SK-N-MC (cell line): Measurements from ENCODE around the gene TTC9C.

ENCODE experiments used
- DNase-seq: peaks from one replicate; pipeline ENCODE4 v3.0.0-alpha.2; 2011; ENCODE audit warnings: low read depth, low spot score
- H3K27ac ChIP-seq: fragments of 200-600 bp; sonication (generic); 2 replicates; pipeline ENCODE4 v1.5.1; 2016; ENCODE audit warnings: mixed run types
- H3K36me3 ChIP-seq: fragments of 200-600 bp; sonication (generic); 2 replicates; pipeline ENCODE4 v1.6.1; 2017; ENCODE audit warnings: antibody characterized with exemption, low read length, mixed read lengths; ENCODE audit not compliant: insufficient read depth
- H3K4me3 ChIP-seq: fragments of 200-600 bp; sonication (generic); 2 replicates; pipeline ENCODE4 v1.5.1; 2016
- H3K9ac ChIP-seq: fragments of 200-600 bp; sonication (generic); 2 replicates; pipeline ENCODE4 v1.8.0; 2017; ENCODE audit warnings: mixed run types, mixed read lengths; ENCODE audit not compliant: insufficient read length
- H3K9me3 ChIP-seq: fragments of 200-600 bp; sonication (generic); 2 replicates; pipeline ENCODE4 v1.6.1; 2017; ENCODE audit warnings: low read depth, mild to moderate bottlenecking, antibody characterized with exemption, low read length, moderate library complexity, mixed read lengths
- EZH2 ChIP-seq: fragments of 200-600 bp; sonication (generic); IDR thresholded peaks from one replicate; pipeline ENCODE4 v1.6.1; 2017; ENCODE audit warnings: antibody characterized with exemption
- FOXP2 ChIP-seq: optimal IDR thresholded peaks from 2 replicates; pipeline ENCODE3; 2011; ENCODE audit warnings: mild to moderate bottlenecking, moderate library complexity; ENCODE audit not compliant: insufficient read depth; ENCODE audit errors: extremely low read length, control extremely low read depth
- POLR2AphosphoS5 ChIP-seq: IDR thresholded peaks from 2 replicates; pipeline ENCODE4 v1.6.1; 2012; ENCODE audit warnings: mild to moderate bottlenecking, low read depth, low read length, borderline replicate concordance

TTC9C gene, protein sequence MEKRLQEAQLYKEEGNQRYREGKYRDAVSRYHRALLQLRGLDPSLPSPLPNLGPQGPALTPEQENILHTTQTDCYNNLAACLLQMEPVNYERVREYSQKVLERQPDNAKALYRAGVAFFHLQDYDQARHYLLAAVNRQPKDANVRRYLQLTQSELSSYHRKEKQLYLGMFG

GRCh38 chr11:62728171-62728988, at the start of gene TTC9C:
Gene TTC9C (plus strand): TSS chr11:62728486. CDS start chr11:62728849, 363 bp downstream.
- H3K27ac ChIP-seq, result peak within 1 kb of the TSS; percentile 100
- peaks cover 34% of the 10 kb centered on the region for H3K36me3 ChIP-seq
- peak within 1 kb of the TSS; percentile 97 for H3K9ac ChIP-seq
- H3K9me3 ChIP-seq, result no peaks in the 10 kb centered on the region
- peak; percentile 78 for DNase-seq
- TF ChIP-seq FOXP2 (no peak), POLR2AphosphoS5 (peak; percentile 90)
- peak within 1 kb of the TSS; percentile 98 for H3K4me3 ChIP-seq

GRCh38 chr11:62678770-62679696, 49.3 kb upstream of the TTC9C start, which contains the start of gene UBXN1:
Gene UBXN1 (minus strand): TSS chr11:62679073. CDS start chr11:62678923, 150 bp downstream.
- Histone ChIP-seq H3K9ac (peak within 1 kb of the TSS; percentile 96), H3K36me3 (peaks cover 18% of the 10 kb centered on the region), H3K9me3 (no peaks in the 10 kb centered on the region), H3K4me3 (peak within 1 kb of the TSS; percentile 97), H3K27ac (peak within 1 kb of the TSS; percentile 84)
- peak; percentile 59 for DNase-seq
- TF ChIP-seq EZH2, result no peak
- TF ChIP-seq POLR2AphosphoS5, result peak; percentile 87
- peak; percentile 83 for TF ChIP-seq FOXP2

DNA sequence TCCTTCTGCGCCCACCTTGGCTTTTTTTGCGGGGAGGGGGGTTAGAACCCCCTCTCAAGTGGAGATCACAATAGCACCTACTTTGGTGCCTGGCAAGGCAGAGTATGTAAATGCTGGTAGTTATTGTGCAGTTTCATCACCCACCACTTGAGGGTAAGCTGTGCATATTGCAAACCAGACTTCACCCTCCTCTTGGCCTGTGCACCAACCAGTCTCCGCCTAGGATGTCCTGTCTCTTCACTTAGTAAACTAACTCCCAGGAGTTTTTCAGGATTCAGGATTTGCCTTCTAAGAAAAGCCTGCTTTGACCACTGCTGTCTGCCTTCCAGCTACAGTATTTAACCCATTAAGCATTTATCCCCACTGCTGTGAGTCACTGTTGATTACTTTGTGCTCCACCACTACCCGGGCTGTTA, 47.5 kb upstream of the TTC9C start:
- Histone ChIP-seq H3K36me3 (peaks cover 14% of the 10 kb centered on the region), H3K27ac (peak overlapping the region; percentile 62), H3K4me3 (no peak overlapping the region), H3K9ac (no peak overlapping the region), H3K9me3 (no peaks in the 10 kb centered on the region)
- peak; percentile 70 for DNase-seq
- TF ChIP-seq FOXP2, result no peak
- no peak for TF ChIP-seq POLR2AphosphoS5
- no peak for TF ChIP-seq EZH2

DNA sequence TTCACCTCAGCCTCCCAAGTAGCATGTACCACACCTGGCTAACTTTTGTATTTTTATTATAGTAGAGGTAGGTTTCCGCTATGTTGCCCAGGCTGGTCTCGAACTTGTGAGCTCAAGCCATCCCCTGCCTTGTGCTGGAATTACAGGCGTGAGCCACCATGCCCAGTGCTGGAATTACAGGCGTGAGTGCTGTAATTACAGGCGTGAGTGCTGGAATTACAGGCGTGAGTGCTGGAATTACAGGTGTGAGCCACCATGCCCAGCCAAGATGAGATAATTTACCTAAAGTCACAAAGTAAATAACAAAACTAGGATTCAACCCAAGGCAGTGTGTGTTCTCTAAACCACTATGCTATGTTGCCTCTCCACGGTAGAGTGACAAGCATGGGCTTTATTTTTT, 45.8 kb upstream of the TTC9C start:
- Histone ChIP-seq H3K9ac (no peak overlapping the region), H3K9me3 (no peaks in the 10 kb centered on the region), H3K27ac (no peak overlapping the region), H3K4me3 (no peak overlapping the region), H3K36me3 (peaks cover 6% of the 10 kb centered on the region)
- TF ChIP-seq FOXP2, result no peak
- no peak for TF ChIP-seq EZH2
- TF ChIP-seq POLR2AphosphoS5, result no peak
- no peak for DNase-seq

- DNase-seq, result no peak
- TF ChIP-seq EZH2 (no peak), POLR2AphosphoS5 (no peak), FOXP2 (no peak)
- Histone ChIP-seq H3K9ac (peak overlapping the region; percentile 42), H3K27ac (peak overlapping the region; percentile 88), H3K9me3 (no peaks in the 10 kb centered on the region), H3K36me3 (peaks cover 24% of the 10 kb centered on the region), H3K4me3 (no peak overlapping the region)
Observed at GRCh38 chr11:62687508-62688396, 40.5 kb upstream of the TTC9C start.

- H3K9me3 ChIP-seq, result no peaks in the 10 kb centered on the region
- peaks cover 30% of the 10 kb centered on the region for H3K36me3 ChIP-seq
Observed at GRCh38 chr11:62688491-62688890, 39.8 kb upstream of the TTC9C start.

More at GRCh38 chr11:62688491-62688890, 39.8 kb upstream of the TTC9C start:
- Histone ChIP-seq H3K9ac (peak overlapping the region; percentile 42), H3K27ac (peak overlapping the region; percentile 88), H3K4me3 (no peak overlapping the region)
- TF ChIP-seq POLR2AphosphoS5 (no peak), EZH2 (no peak), FOXP2 (no peak)
- no peak for DNase-seq
